Endodermal cell (in vitro differentiated cells): ENCODE results near the gene MLLT1. TPM values are rescaled to one million over a fixed set of nuclear protein-coding genes. Genes with fewer than 3 reads are reported as not detected.

Experiments used
- DNase-seq: peaks from one replicate; pipeline ENCODE4 v3.0.0-alpha.2; 2017
- H3K27ac ChIP-seq: 2 replicates; pipeline ENCODE4 v1.5.1; 2013; ENCODE audit warnings: mild to moderate bottlenecking, low read depth, low read length, moderate library complexity
- H3K27me3 ChIP-seq: 2 replicates; pipeline ENCODE4 v1.6.1; 2013; ENCODE audit warnings: mild to moderate bottlenecking, low read length, moderate library complexity; ENCODE audit not compliant: insufficient read depth, control insufficient read depth, poor library complexity, severe bottlenecking
- H3K36me3 ChIP-seq: 2 replicates; pipeline ENCODE4 v1.7.0; 2013; ENCODE audit warnings: mild to moderate bottlenecking, low read length, moderate library complexity; ENCODE audit not compliant: control insufficient read depth, insufficient read depth
- H3K4me1 ChIP-seq: one replicate; pipeline ENCODE4 v1.7.0; 2013; ENCODE audit warnings: low read length; ENCODE audit not compliant: control insufficient read depth, insufficient read depth
- H3K4me3 ChIP-seq: 2 replicates; pipeline ENCODE4 v1.5.1; 2013; ENCODE audit warnings: mild to moderate bottlenecking, low read length, moderate library complexity
- H3K9ac ChIP-seq: 2 replicates; pipeline ENCODE4 v1.6.1; 2013; ENCODE audit warnings: mild to moderate bottlenecking, low read length, moderate library complexity; ENCODE audit not compliant: poor library complexity, severe bottlenecking; ENCODE audit errors: extremely low read depth
- H3K9me3 ChIP-seq: 2 replicates; pipeline ENCODE4 v1.6.1; 2013; ENCODE audit warnings: mild to moderate bottlenecking, low read length, moderate library complexity; ENCODE audit not compliant: control insufficient read depth
- H3K27ac Mint-ChIP-seq: 2 replicates; pipeline ENCODE4 v1.8.0; 2020; ENCODE audit warnings: mixed read lengths
- H3K27me3 Mint-ChIP-seq: 2 replicates; pipeline ENCODE4 v1.8.0; 2021; ENCODE audit warnings: mild to moderate bottlenecking, mixed read lengths; ENCODE audit not compliant: insufficient read depth
- H3K36me3 Mint-ChIP-seq: 2 replicates; pipeline ENCODE4 v1.8.0; 2020; ENCODE audit warnings: low read depth, mixed read lengths
- H3K4me1 Mint-ChIP-seq: 2 replicates; pipeline ENCODE4 v1.8.0; 2020; ENCODE audit warnings: mixed read lengths
- H3K4me3 Mint-ChIP-seq: 2 replicates; pipeline ENCODE4 v1.8.0; 2020; ENCODE audit warnings: mild to moderate bottlenecking, moderate library complexity, mixed read lengths
- H3K9me3 Mint-ChIP-seq: 2 replicates; pipeline ENCODE4 v1.8.0; 2020; ENCODE audit warnings: mild to moderate bottlenecking, mixed read lengths
- WGBS, 2 experiments: methylation state at CpG; one replicate each; pipeline versions ENCODE4 v1.1.5 to v1.1.7; 2013; ENCODE audit warnings: missing lambda C conversion rate in 2 of 2, mixed read lengths in 1 of 2; ENCODE audit not compliant: insufficient coverage in 1 of 2, insufficient read length in 1 of 2; 5-methylcytosine and 5-hydroxymethylcytosine counted together
- total RNA-seq, 2 donors: library from RNA; stranded (reverse); fragmentation: NEBNext Ultra II Directional in 1 of 2; extraction: Animal tissue kit (Norgen Biotek cat#: 25700) in 1 of 2; gene quantifications; 2 replicates in 1 of 2; 3 replicates in 1 of 2; pipeline ENCODE4 v1.2.1, GENCODE V29; 2021
- TF ChIP-seq, protein P1 (sequence below): fragments of 200-600 bp; sonication (generic); conservative IDR thresholded peaks from 2 replicates; pipeline ENCODE4 v1.5.0; 2021; ENCODE audit warnings: antibody characterized with exemption, mild to moderate bottlenecking

Gene MLLT1
- total RNA-seq, 2 donors from 2014 or later = 50.1 to 51.8 TPM

DNA sequence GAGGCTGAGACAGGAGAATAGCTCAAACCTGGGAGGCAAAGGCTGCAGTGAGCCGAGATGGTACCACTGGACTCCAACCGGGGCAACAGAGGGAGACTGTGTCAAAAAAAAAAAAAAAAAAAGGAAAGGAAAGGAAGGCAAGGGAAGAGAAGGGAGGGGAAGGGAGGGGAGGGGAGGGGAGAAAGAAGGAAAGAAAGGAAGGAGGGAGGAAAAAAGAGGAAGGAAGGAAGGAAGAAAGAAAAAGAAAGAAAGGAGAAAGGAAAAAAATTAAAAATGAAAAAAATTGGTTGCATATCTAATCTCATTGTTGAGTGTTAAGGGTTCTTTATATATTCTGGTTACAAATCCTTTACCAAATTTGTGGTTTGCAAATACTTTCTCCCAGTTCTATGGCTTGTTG, 98.7 kb downstream of the MLLT1 start:
- H3K36me3 ChIP-seq = no peaks in the 10 kb centered on the region
- peaks cover 9% of the 10 kb centered on the region for H3K9me3 ChIP-seq
- no peak for DNase-seq
- Mint-ChIP-seq H3K36me3 (no peaks in the 10 kb centered on the region), H3K4me3 (no peak overlapping the region), H3K9me3 (peaks cover 40% of the 10 kb centered on the region), H3K27ac (no peak overlapping the region), H3K4me1 (no peaks in the 10 kb centered on the region), H3K27me3 (peaks cover 28% of the 10 kb centered on the region)
- WGBS, 2 experiments = 68% methylated on average over 2 of the region's 2 CpGs; no CpG with 5 or more reads in 1 of the 2 experiments
- H3K4me1 ChIP-seq = no peaks in the 10 kb centered on the region
- no peak overlapping the region for H3K4me3 ChIP-seq
- peaks cover 5% of the 10 kb centered on the region for H3K27me3 ChIP-seq
- H3K27ac ChIP-seq = no peak overlapping the region
- TF ChIP-seq, protein P1, sequence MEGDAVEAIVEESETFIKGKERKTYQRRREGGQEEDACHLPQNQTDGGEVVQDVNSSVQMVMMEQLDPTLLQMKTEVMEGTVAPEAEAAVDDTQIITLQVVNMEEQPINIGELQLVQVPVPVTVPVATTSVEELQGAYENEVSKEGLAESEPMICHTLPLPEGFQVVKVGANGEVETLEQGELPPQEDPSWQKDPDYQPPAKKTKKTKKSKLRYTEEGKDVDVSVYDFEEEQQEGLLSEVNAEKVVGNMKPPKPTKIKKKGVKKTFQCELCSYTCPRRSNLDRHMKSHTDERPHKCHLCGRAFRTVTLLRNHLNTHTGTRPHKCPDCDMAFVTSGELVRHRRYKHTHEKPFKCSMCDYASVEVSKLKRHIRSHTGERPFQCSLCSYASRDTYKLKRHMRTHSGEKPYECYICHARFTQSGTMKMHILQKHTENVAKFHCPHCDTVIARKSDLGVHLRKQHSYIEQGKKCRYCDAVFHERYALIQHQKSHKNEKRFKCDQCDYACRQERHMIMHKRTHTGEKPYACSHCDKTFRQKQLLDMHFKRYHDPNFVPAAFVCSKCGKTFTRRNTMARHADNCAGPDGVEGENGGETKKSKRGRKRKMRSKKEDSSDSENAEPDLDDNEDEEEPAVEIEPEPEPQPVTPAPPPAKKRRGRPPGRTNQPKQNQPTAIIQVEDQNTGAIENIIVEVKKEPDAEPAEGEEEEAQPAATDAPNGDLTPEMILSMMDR = no peak
- no peak overlapping the region for H3K9ac ChIP-seq

DNA sequence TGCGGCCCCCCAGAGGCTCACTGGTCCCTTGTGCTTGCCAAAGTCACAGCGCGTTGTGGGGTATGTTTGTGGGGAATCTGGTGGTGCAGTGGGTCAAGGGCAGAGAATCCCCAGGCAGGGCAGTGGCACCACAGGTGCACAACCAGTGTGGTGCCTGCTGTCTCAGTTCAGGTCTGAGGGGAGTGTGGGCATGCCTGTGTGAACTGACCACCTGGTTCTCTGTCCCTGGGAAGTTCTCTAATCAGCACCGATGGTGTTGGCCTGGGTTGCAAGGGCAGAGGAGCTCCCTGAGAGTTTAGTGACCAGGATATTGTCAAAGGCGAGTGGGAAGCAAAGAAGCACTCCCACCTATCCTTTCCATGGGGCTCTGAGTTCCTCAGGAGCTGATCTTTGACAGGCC, 106.6 kb downstream of the MLLT1 start:
- H3K4me3 Mint-ChIP-seq = no peak overlapping the region
- Histone ChIP-seq H3K9me3 (no peaks in the 10 kb centered on the region), H3K9ac (no peak overlapping the region), H3K27me3 (peaks cover 6% of the 10 kb centered on the region), H3K27ac (no peak overlapping the region), H3K4me3 (no peak overlapping the region), H3K36me3 (no peaks in the 10 kb centered on the region), H3K4me1 (no peaks in the 10 kb centered on the region)
- 43 to 86% methylated on average over 2 to 5 of the region's 5 CpGs for whole genome bisulfite sequencing, 2 experiments
- no peak for DNase-seq
- H3K36me3 Mint-ChIP-seq = no peaks in the 10 kb centered on the region
- no peak overlapping the region for H3K27ac Mint-ChIP-seq
- no peaks in the 10 kb centered on the region for H3K9me3 Mint-ChIP-seq
- H3K27me3 Mint-ChIP-seq = peaks cover 50% of the 10 kb centered on the region
- TF ChIP-seq, protein P1 = no peak
- H3K4me1 Mint-ChIP-seq = no peaks in the 10 kb centered on the region

DNA sequence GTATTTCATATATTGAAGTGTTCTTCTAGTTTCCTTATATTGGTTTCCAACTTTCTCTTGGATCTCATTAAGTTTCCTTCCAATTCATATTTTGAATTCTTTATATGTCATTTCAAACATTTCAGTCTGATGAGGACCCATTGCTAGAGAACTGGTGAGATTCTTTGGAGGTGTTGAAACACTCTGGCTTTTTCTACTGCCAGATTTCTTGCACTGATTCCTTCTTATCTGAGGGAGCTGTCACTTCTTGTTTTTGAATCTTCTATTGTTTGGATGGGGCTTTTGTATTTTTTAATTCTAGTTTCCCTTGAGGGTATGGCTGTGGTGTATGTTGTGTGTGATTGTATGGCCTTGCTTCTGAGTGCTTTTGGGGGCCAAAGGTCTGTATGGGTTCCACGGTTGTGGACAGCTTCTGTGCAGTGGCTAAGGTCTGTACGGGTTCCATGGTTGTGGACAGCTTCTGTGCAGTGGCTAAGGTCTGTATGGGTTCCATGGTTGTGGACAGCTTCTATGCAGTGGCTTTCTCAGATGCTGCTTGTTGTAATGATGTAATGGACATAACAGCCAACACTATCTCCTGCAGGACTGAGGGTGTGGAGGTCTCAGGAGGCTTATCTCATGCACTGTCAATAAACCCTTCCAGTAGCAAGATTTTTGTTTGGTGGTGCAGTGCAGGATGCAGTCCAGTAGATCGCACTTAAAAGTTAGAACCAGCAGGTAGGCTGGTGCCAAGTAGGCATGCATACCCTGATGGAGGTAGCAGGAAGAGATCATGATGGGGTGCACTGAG, 107.5 kb downstream of the MLLT1 start:
- DNase-seq = no peak
- Histone ChIP-seq H3K4me1 (no peaks in the 10 kb centered on the region), H3K4me3 (no peak overlapping the region), H3K9ac (no peak overlapping the region), H3K27me3 (peaks cover 6% of the 10 kb centered on the region), H3K36me3 (no peaks in the 10 kb centered on the region), H3K9me3 (no peaks in the 10 kb centered on the region), H3K27ac (no peak overlapping the region)
- 79 to 83% methylated on average over 1 to 3 of the region's 3 CpGs for WGBS, 2 experiments
- H3K9me3 Mint-ChIP-seq = no peaks in the 10 kb centered on the region
- peaks cover 46% of the 10 kb centered on the region for H3K27me3 Mint-ChIP-seq
- H3K36me3 Mint-ChIP-seq = no peaks in the 10 kb centered on the region
- H3K27ac Mint-ChIP-seq = no peak overlapping the region
- H3K4me1 Mint-ChIP-seq = no peaks in the 10 kb centered on the region
- no peak overlapping the region for H3K4me3 Mint-ChIP-seq
- TF ChIP-seq, protein P1 = no peak
